AG04449 (cell line): ENCODE data around the gene OR8B4.

Experiments
- CTCF ChIA-PET: fragments of 350-600 bp; formaldehyde crosslinking; extraction: SDS; loops from one replicate; lab custom pipeline; 2021; ENCODE audit warnings: antibody characterized with exemption; lab: Yijun Ruan, JAX
- POLR2A ChIA-PET: fragments of 400-600, 350-600 bp; formaldehyde crosslinking; extraction: SDS; loops from one replicate; lab custom pipeline; 2020; ENCODE audit warnings: antibody characterized with exemption, inconsistent platforms; lab: Yijun Ruan, JAX
- DNase-seq: peaks from one replicate; pipeline ENCODE4 v3.0.0-alpha.2; 2010; ENCODE audit warnings: low read depth, low spot score
- H3K4me3 ChIP-seq: 2 replicates; pipeline ENCODE4 v1.5.1; 2011; ENCODE audit warnings: low read depth, mild to moderate bottlenecking, control low read depth, low read length
- CTCF ChIP-seq: IDR thresholded peaks from one replicate; pipeline ENCODE4 v1.5.1; 2011; ENCODE audit warnings: mild to moderate bottlenecking, moderate library complexity, low read length, control low read depth, inconsistent platforms; ENCODE audit not compliant: insufficient read depth; ENCODE audit errors: missing control alignments

OR8B4 gene

GRCh38 chr11:124442847-124443246 lies 18.2 kb upstream of the OR8B4 start:
- H3K4me3 ChIP-seq = no peak overlapping the region
- ChIA-PET POLR2A (no interaction called here), CTCF (interaction anchor here (1.1 kb wide), 1 partner anchor 143 kb away, joined by 6 read pairs; no protein-coding TSS in a partner anchor)
- TF ChIP-seq CTCF = no peak
- no peak for DNase-seq

DNA sequence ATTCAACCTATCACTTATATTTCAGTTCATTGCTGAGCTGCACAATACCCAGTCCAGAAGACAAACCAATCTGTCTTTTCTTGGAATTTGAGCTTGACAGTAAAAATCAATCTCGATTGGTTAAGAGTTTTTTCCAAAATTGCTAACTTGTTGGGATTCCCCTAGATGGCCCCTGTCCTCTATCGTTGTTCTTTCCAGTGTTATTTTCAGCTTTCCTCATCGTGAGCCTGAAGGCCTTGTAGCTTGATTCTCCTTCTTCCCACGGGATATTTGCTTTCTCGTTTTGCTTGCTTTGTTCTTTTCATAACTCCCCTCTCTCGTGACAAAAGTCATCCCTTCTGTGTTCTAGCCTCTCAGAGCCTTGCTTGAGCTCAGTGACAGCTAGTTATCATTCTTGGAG lies 17.8 kb upstream of the OR8B4 start:
- CTCF ChIA-PET = interaction anchor here (1.1 kb wide), 1 partner anchor 143 kb away, joined by 6 read pairs; no protein-coding TSS in a partner anchor
- no peak overlapping the region for H3K4me3 ChIP-seq
- no peak for TF ChIP-seq CTCF
- DNase-seq = no peak
- POLR2A ChIA-PET = no interaction called here

- CTCF ChIA-PET = interaction anchor here (1.3 kb wide), 1 partner anchor 39 kb away, joined by 4 read pairs; no protein-coding TSS in a partner anchor
- no peak for TF ChIP-seq CTCF
- no peak for DNase-seq
- H3K4me3 ChIP-seq = no peak overlapping the region
- POLR2A ChIA-PET = no interaction called here
These were observed 16.8 kb upstream of the OR8B4 start for GRCh38 chr11:124441519-124441918.

- no peak for TF ChIP-seq CTCF
- H3K4me3 ChIP-seq = no peak overlapping the region
- DNase-seq = no peak
- ChIA-PET CTCF (interaction anchor here (1.3 kb wide), 1 partner anchor 39 kb away, joined by 4 read pairs; no protein-coding TSS in a partner anchor), POLR2A (no interaction called here)
These were observed 16.4 kb upstream of the OR8B4 start for GRCh38 chr11:124441081-124441480.

DNA sequence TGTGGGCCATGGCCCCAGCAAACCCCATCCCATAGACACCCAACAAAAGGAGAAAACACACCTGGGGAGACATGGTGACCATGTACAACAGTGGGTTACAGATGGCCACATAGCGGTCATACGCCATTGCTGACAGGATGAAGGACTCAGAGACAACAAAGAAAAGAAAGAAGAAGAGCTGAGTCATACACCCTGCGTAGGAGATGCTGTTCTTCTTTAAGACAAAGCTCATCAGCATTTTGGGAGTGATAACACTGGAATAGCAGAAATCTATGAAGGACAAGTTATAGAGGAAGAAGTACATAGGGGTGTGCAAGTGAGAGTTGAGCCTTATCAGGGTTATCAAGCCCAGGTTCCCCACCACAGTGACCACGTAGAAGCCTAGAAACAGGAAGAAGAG lies 15.9 kb upstream of the OR8B4 start:
- H3K4me3 ChIP-seq = no peak overlapping the region
- DNase-seq = no peak
- ChIA-PET CTCF (interaction anchor here (1.3 to 2.0 kb wide), 3 partner anchors 19 to 145 kb away, joined by 3 to 5 read pairs (median 4); no protein-coding TSS in a partner anchor), POLR2A (no interaction called here)
- no peak for TF ChIP-seq CTCF

DNA sequence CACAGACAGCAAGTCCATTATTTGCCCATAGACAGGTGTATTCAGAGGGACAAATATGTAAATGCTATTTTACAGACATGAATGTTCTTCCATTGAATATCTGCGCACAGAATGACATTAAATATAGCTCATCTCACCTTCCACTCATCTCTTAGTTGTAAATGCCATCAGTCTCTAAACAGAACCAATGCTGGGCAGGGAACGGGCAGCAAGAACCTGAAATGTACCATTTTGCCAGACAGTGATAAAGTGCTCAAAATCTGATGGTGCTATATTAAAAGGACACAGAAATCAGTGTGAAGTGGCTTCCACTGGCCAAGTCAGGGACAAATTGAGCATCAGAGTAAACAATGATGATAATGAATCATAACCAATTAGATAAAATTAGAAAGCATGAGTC lies 10.0 kb upstream of the OR8B4 start:
- ChIA-PET POLR2A (no interaction called here), CTCF (interaction anchor here (1.4 kb wide), 1 partner anchor 19 kb away, joined by 4 read pairs; no protein-coding TSS in a partner anchor)

More for the DNA sequence above, 10.0 kb upstream of the OR8B4 start:
- no peak for TF ChIP-seq CTCF
- no peak overlapping the region for H3K4me3 ChIP-seq
- DNase-seq = no peak
